HUES48 (cell line): ENCODE data around the gene HOXD13.

Source experiments
- H3K27ac ChIP-seq: one replicate; pipeline ENCODE4 v1.7.0; 2013; ENCODE audit warnings: low read depth, low read length, inconsistent platforms
- H3K27me3 ChIP-seq: 2 replicates; pipeline ENCODE4 v1.6.1; 2013; ENCODE audit warnings: mild to moderate bottlenecking, low read length; ENCODE audit not compliant: control insufficient read depth, insufficient read depth
- H3K36me3 ChIP-seq: 2 replicates; pipeline ENCODE4 v1.6.1; 2013; ENCODE audit warnings: low read length; ENCODE audit not compliant: control insufficient read depth, insufficient read depth
- H3K4me1 ChIP-seq: 2 replicates; pipeline ENCODE4 v1.6.1; 2013; ENCODE audit warnings: mild to moderate bottlenecking, low read length; ENCODE audit not compliant: control insufficient read depth, insufficient read depth
- H3K4me3 ChIP-seq: 2 replicates; pipeline ENCODE4 v1.5.1; 2013; ENCODE audit warnings: mild to moderate bottlenecking, low read depth, low read length
- H3K9ac ChIP-seq: 2 replicates; pipeline ENCODE4 v1.6.1; 2013; ENCODE audit warnings: mild to moderate bottlenecking, low read depth, low read length, moderate library complexity
- H3K9me3 ChIP-seq: 2 replicates; pipeline ENCODE4 v1.6.1; 2013; ENCODE audit warnings: low read length; ENCODE audit not compliant: control insufficient read depth, insufficient read depth

Gene HOXD13

DNA sequence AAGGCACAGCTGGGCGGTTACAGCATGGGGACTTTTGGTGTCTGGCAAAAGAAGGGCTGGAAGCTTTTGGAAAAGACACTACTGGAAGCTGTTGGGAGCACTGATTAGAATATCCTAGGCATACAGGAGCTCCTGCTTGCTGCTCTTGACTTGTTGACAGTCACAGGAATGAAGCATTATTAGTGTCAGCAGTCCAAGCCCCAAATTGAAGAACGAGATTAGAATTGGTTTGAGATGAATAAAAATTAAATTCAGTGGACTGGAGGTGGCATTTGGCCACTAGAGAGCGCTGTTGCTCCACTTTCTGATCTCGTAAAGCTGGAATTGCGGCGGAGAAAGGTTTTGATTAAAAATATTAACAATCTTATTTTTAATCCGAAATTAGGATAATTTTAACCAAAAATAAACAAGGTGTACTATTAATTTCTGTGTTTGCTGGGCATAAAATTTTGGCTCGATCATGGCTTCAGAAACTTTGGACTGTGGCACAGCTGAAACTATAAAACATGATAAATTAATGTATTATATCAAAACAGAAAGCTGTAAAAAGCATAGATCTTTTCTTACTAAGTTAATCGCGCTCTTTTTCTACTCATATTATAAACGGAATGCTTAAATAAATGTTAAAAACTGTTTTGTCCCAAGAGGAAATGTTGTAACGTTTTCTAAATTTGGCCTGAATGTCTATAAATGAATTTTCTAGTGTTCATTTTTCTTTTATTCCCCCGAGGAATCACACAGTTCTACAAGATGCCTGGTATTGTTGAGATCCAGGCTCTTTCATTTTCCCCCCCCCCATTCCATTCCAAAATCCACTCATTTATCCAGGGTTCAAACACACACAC is 34.6 kb downstream of the HOXD13 start:
- H3K27ac ChIP-seq: no peak overlapping the region
- no peak overlapping the region for H3K9ac ChIP-seq
- no peak overlapping the region for H3K4me3 ChIP-seq
- no peaks in the 10 kb centered on the region for H3K36me3 ChIP-seq
- peaks cover 6% of the 10 kb centered on the region; the same call in 1 of the 2 replicates for H3K4me1 ChIP-seq
- H3K27me3 ChIP-seq: peaks cover 100% of the 10 kb centered on the region
- no peaks in the 10 kb centered on the region for H3K9me3 ChIP-seq

DNA sequence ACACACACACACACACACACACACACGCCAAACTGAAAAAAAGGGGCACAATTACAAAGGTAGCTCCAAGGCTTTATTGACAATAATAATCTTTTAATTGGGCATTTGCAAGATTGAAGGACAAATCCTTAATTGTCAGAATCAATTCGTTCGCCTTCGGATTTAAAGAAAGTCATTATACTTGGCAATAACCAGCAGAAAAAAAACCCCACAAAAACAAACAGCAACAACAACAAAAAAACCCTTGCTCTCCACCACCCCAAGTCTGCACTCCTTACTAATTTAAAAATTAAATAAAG is 35.2 kb downstream of the HOXD13 start:
- no peaks in the 10 kb centered on the region for H3K36me3 ChIP-seq
- H3K4me1 ChIP-seq: peaks cover 10% of the 10 kb centered on the region
- peaks cover 100% of the 10 kb centered on the region for H3K27me3 ChIP-seq
- no peak overlapping the region for H3K4me3 ChIP-seq
- no peaks in the 10 kb centered on the region for H3K9me3 ChIP-seq
- H3K27ac ChIP-seq: no peak overlapping the region
- H3K9ac ChIP-seq: no peak overlapping the region

DNA sequence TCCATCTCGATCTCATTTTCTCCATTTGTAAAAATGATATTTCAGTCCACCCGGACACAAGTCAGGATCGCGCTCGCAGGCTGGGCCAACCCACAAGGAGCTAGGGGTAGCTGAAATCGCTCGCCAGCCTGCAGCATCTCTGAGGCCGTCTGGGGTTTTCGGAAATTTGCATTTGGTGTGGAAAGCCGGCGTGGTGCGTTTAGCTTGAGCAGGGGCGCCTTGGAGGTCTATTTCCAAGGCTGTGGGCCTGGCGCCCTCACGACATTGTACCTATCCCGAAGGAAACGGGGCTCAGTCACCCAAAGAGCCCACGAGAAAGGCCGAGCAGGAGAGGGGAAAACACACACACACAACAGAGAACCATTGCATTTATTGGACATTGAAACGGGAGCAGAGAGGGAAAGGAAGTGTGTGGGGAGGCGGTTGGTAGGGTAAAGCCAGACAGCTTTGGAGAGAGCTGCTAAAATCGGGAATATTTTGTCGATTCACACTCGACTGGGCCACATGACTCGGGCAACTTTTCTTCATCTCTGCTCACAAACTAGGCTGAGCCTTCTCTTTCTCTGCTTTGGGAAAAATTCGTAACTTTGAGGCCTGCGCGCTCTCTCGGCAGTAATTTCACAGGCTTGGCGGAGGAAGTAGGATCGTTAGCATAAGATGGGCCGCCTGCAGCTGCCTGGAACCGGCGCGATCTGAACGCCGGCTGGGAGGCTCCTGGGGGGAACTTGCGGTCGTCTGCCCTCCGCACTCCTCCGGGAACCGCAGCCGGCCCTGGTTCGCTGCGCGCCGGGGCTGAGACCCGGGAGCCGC is 35.9 kb downstream of the HOXD13 start:
- Histone ChIP-seq H3K4me1 (peaks cover 10% of the 10 kb centered on the region), H3K27ac (no peak overlapping the region), H3K4me3 (peak overlapping the region; percentile 17; the same call in 1 of the 2 replicates), H3K36me3 (no peaks in the 10 kb centered on the region), H3K9ac (no peak overlapping the region), H3K9me3 (no peaks in the 10 kb centered on the region), H3K27me3 (peaks cover 100% of the 10 kb centered on the region)

GRCh38 chr2:176128982-176129796 is 36.7 kb downstream of the HOXD13 start, which contains the start of gene HOXD8:
Gene HOXD8 (plus strand): TSS chr2:176129705. CDS start chr2:176130367, 662 bp downstream.
- Histone ChIP-seq H3K27me3 (peaks cover 100% of the 10 kb centered on the region), H3K9me3 (no peaks in the 10 kb centered on the region), H3K36me3 (no peaks in the 10 kb centered on the region), H3K4me1 (peaks cover 10% of the 10 kb centered on the region), H3K4me3 (peak within 1 kb of the TSS; percentile 17), H3K9ac (no peak within 1 kb of the TSS), H3K27ac (no peak within 1 kb of the TSS)

- Histone ChIP-seq H3K9ac (no peak overlapping the region), H3K27me3 (peaks cover 100% of the 10 kb centered on the region), H3K27ac (no peak overlapping the region), H3K4me1 (peaks cover 10% of the 10 kb centered on the region), H3K36me3 (no peaks in the 10 kb centered on the region), H3K4me3 (no peak overlapping the region), H3K9me3 (no peaks in the 10 kb centered on the region)
These were observed 37.3 kb downstream of the HOXD13 start for GRCh38 chr2:176129813-176130146.

DNA sequence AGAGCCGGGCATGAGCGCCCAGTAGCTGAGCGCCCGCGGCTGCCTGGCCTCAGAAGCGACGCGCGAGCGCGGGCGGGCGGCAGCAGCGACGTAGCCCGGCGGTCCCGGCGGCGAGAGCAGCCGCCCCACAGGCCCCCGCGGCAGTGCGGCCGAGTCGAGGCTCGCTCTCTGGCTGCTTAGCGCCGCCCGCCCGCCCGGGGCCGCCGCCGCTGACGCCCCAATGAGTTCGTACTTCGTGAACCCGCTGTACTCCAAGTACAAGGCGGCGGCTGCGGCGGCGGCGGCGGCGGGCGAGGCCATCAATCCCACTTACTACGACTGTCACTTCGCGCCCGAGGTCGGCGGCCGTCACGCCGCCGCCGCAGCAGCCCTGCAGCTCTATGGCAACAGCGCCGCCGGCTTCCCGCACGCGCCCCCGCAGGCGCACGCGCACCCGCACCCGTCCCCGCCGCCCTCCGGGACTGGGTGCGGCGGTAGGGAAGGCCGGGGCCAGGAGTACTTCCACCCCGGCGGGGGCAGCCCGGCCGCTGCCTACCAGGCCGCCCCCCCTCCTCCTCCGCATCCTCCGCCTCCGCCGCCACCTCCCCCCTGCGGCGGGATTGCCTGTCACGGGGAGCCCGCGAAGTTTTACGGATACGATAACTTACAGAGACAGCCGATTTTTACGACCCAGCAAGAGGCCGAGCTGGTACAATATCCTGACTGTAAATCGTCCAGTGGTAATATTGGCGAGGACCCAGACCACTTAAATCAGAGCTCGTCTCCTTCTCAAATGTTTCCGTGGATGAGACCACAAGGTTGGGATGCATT is 37.8 kb downstream of the HOXD13 start:
- Histone ChIP-seq H3K4me3 (no peak overlapping the region), H3K27ac (no peak overlapping the region), H3K27me3 (peaks cover 100% of the 10 kb centered on the region)

GRCh38 chr2:176130957-176131847 is 38.7 kb downstream of the HOXD13 start:
- no peaks in the 10 kb centered on the region for H3K9me3 ChIP-seq
- H3K4me1 ChIP-seq: peaks cover 10% of the 10 kb centered on the region
- H3K9ac ChIP-seq: no peak overlapping the region
- no peak overlapping the region for H3K27ac ChIP-seq
- H3K4me3 ChIP-seq: no peak overlapping the region
- no peaks in the 10 kb centered on the region for H3K36me3 ChIP-seq
- peaks cover 100% of the 10 kb centered on the region for H3K27me3 ChIP-seq

More for the DNA sequence above, 37.8 kb downstream of the HOXD13 start:
- H3K36me3 ChIP-seq: no peaks in the 10 kb centered on the region
- peaks cover 10% of the 10 kb centered on the region for H3K4me1 ChIP-seq
- no peak overlapping the region for H3K9ac ChIP-seq
- H3K9me3 ChIP-seq: no peaks in the 10 kb centered on the region

GRCh38 chr2:176131848-176132158 is 39.3 kb downstream of the HOXD13 start:
- no peaks in the 10 kb centered on the region for H3K9me3 ChIP-seq
- H3K9ac ChIP-seq: no peak overlapping the region
- H3K4me1 ChIP-seq: peaks cover 10% of the 10 kb centered on the region
- no peaks in the 10 kb centered on the region for H3K36me3 ChIP-seq
- H3K4me3 ChIP-seq: no peak overlapping the region
- no peak overlapping the region for H3K27ac ChIP-seq
- H3K27me3 ChIP-seq: peaks cover 100% of the 10 kb centered on the region

DNA sequence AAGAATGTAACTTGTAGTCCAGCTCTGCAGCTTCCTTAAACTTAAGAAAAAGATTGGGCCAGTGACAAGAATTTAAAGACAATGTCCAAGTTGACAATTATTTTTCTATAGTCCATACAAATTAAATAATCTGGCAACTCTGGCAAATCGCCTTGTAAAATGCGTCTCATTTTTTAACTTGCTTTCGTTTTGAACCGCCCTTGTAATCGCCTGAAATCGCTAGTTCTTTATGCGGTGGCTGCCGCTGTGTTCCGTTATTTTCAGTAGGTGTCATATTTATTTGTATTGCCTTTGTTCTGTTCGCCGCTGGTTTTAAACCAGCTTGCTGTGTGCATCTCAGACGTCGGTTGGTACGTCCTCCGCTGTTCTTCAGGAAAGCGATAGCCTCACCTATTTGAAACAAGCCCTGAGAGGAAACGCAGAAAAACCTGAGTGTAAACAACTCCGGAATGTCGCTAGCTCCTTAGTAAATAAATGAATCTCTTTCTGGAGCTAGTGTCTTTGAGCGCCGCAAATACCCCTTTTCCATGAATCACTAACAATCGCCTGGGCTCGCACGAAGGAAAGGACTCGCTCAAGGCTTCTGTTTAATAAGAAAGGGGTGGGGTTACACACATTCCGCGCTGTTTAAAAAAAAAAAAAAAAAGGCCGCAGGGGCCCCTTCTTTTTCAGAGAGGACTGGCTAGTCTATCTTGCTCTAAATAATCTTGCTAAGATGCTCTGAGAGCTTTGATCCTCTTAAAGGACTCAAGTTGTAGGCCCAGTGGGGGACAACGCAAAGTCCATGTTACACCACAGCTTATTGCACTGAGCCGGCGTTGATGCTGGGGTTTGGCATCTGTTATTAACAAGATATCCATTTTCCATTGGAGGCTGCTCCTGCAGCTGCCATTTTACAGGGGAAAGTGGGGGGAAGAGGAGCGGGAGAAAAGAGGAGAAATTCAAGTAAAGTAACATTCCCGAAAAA is 40.0 kb downstream of the HOXD13 start:
- Histone ChIP-seq H3K27me3 (peaks cover 100% of the 10 kb centered on the region), H3K27ac (no peak overlapping the region), H3K4me1 (peaks cover 10% of the 10 kb centered on the region), H3K9ac (no peak overlapping the region), H3K4me3 (no peak overlapping the region), H3K36me3 (no peaks in the 10 kb centered on the region), H3K9me3 (no peaks in the 10 kb centered on the region)
